HT-29 (cell line): ENCODE data around the gene ATP8B3. TPM values are rescaled to one million over a fixed set of nuclear protein-coding genes. Genes with fewer than 3 reads are reported as not detected.
"Not testable (repeated sequence)": the region's sequence is repeated elsewhere in the genome, so short reads cannot be mapped to it uniquely, and the experiment has no call there.

Source experiments
- DNase-seq: peaks from one replicate; pipeline ENCODE4 v3.0.0-alpha.2; 2015; ENCODE audit warnings: low spot score
- total RNA-seq: library from RNA; depleted of rRNA; stranded (reverse); fragments of >200 nt; shearing (Covaris generic); gene quantifications from 2 replicates; pipeline ENCODE4 v1.2.3, GENCODE V29; 2014

ATP8B3 gene
- total RNA-seq, 1 experiment from 2014 or later, result 2.0 TPM

DNA sequence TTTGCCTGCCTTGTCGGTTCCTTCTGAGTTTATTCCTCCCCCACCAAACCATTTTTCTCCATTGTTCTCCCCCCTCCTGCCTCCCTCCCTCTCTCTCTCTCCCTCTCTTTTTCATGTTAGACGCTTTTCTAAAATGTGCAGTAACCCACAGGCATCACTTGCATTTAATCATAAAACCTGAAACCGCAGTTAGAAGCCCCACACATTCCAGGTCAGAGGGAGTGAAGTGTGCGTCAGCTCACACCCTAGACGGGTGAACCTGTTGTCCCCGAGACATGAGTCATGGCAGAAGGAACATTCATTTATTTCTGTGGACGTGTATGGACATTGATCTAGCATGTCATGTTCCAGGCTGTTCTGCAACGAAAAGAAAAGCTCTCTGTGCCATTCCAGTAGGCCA is 38.9 kb downstream of the ATP8B3 start:
- peak; percentile 36 for DNase-seq

- no peak for DNase-seq
Measured at GRCh38 chr19:1770866-1771576, 41.1 kb downstream of the ATP8B3 start.

DNA sequence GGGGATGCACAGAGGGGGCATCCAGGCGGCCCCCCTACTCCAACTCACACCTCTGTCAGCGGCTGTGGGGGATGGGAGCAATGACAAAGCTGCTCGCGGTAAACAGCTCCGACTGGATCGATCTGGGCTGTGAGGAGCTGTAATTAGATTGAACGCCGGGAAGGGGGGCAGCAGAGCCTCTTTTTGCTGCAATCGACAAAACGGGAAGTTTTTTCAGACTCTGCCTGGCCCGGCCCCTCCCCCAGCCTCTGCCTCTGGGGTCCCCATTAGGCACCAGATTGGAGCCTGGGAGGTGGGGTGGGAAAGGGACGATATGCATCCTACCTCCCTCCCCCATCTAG is 42.5 kb downstream of the ATP8B3 start:
- DNase-seq, result no peak

DNA sequence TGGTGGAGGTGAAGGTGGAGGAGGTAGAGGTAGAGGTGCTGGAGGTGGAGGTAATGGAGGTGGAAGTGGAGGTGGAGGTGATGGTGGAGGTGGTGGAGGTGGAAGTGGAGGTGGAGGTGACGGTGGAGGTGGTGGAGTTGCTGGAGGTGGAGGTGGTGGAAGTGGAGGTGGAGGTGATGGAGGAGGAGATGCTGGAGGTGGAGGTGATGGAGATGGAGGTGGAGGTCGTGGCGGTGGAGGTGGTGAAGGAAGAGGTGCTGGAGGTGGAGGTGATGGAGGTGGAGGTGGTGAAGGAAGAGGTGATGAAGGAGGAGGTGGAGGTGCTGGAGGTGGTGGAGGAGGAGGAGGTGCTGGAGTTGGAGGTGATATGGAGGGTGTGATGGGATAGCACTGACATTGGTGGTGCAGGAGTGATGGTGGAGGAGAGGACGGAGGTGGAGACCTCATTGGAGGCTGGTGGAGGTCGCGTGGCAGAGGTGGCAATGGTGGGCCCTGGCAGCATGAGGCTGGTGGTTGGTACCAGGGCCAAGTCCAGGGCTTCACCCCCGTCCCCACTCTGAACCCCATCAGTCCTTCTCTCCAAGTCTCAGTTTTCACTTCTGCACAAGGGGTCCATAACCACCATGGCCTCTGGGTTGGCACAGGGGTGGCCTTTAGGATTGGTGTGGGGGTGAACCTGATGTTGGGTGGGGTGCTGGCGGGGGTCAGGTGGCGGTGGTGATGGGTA is 43.0 kb downstream of the ATP8B3 start:
- DNase-seq, result no peak

GRCh38 chr19:1768248-1768647 is 43.8 kb downstream of the ATP8B3 start:
- DNase-seq, result no peak

DNA sequence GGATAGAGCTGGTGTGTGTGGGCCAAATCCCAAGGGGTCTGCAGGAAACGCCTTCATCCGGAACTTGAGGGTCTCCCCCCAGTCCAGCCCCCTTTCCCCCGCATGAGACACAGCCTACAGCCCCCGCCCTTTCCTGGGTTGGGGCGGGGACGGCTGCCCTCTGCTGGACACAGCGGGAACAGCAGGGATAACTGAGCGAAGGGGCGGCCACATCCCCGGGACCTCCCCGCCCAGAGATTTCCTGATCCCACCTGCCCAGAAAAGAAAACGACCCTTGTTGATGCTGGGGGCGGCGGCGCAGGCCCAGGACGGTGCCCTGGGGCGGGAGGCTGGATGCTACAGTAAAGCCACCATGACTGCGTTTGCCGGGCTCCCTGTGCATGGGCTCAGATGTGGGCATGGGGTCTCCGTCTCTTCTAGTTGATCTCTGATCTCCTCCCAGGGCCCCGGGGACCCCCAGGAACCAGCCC is 44.6 kb downstream of the ATP8B3 start:
- DNase-seq, result no peak

GRCh38 chr19:1766800-1767352 is 45.2 kb downstream of the ATP8B3 start:
- no peak for DNase-seq

DNA sequence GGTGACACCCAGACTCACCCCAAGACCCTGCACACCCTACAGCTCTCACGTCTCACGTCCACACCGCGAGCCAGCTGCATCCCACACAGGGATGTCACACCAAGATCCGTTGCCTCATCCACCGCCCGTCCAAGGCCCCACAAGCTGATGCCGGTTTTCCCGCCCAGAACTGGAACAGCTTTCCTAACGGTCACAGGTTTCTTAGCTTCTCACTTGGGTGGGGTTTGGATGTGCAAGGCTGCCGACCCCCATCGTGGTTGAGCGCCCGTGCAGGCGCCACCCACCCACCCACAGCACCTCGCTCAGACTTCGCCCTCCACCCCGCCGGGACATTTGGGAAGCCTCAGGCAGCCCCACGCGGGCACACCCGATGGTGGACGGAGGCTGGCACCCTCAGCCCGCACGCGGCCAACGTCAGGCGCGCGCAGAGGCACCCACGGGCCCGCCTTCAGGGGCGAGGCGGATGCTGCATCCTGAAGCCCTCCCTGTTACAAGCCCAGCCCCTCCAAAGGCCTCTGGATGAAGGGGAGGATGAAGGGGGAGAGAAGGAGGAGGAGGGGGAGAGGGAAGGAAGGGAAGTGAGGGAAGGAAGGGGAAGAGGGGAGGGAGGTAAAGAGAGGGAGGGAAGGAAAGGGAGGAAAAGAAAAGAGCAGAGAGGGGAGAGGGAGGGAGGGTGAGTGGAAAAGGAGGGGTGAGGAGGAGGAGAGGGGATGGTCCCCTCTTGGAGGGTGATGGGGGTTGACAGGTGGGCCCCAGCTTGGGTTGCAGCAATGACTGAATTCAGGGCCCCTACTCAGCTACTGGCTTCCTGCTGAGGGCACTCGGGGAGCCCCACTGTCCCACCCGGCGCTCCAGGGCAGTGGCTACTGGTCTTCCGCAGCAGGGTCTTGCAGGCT is 45.9 kb downstream of the ATP8B3 start:
- DNase-seq, result no peak

DNA sequence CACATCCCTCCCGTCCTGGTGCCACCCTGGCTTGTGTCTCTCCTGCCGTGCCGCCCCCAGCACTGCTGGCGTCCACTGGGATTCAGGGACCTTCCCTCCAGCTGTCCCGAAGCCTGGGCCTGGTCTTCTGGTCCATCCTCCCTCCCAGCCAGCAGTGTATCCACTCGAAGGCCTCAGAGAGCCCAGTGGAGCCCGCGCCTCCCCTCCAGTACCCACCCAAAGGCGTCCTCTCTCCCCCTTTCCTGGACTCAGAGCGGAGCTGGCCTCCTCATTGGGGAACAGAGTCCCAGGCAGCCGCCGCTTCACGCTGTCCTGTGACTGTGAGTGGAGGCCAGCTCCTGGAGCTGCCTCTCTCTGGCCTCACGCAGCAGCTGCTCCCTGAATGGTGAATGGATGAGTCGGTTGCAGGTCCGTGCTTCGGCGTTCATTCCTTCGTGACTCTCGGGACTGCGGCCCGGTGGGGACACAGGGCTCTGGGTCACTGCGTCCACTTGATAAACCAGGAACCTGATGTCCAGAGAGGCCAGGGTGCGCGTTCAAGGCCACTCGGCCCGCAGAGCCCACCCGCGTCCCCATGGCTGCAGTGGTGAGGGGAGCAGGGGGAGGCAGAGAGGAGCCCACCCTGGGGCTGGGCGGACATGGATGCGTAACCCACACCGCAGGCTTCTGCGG is 46.7 kb downstream of the ATP8B3 start:
- DNase-seq, result no peak

GRCh38 chr19:1764729-1765128 is 47.3 kb downstream of the ATP8B3 start:
- no peak for DNase-seq

DNA sequence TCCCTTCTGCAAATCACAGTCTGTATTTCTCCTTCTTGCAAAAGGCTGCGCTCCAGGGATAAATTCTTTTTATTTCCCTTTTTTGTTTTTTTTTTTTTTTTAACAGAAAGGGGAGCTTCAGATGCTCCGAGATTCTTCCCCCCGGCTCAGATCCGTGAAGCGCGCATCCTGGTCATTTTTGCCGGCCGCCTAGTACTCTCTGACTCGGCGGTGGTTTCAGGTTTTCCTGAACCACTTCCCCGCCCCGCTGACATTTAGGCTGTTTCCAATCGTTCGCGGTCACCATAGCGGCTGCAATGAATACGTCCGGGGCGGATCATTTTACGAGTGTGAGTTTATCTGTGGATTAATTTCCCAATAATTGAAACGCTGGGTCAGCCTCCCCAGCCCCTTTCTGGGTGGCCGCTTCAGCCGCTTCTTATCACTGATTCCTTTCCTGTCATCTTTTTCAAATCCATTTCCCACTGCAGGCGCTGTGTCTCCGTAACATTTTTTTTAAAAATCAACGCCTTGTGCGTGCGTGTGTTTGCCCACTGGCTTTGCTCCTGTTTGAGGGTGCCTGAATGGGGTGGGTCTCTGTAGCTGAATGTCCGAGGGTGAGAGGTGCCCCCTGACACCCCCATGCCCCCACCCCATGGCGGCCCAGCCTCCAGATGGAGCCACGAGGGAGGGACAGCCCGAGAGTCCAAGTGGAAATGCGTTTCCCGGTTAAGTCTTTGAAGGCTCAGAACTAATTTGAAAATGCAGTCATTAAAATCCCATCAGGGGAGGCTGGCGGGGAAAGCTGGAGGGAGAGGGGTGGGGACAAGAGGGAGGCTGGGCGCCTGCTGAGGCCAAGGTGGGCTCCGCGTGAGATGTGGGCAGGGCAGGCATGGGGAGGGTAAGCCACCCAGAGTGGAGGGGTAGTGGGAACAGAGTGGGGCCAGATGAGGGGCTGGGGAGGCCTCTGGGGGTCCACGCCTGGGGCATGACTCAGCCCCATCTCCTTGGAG is 48.1 kb downstream of the ATP8B3 start:
- no peak for DNase-seq

GRCh38 chr19:1762243-1763117 is 49.6 kb downstream of the ATP8B3 start:
- no peak for DNase-seq

- DNase-seq, result no peak
Measured at GRCh38 chr19:1761528-1762242, 50.4 kb downstream of the ATP8B3 start.

- DNase-seq, result not testable (repeated sequence)
Measured at GRCh38 chr19:1760786-1761527, 51.1 kb downstream of the ATP8B3 start.

- DNase-seq, result no peak
Measured at GRCh38 chr19:1760020-1760419, 52.1 kb downstream of the ATP8B3 start.

DNA sequence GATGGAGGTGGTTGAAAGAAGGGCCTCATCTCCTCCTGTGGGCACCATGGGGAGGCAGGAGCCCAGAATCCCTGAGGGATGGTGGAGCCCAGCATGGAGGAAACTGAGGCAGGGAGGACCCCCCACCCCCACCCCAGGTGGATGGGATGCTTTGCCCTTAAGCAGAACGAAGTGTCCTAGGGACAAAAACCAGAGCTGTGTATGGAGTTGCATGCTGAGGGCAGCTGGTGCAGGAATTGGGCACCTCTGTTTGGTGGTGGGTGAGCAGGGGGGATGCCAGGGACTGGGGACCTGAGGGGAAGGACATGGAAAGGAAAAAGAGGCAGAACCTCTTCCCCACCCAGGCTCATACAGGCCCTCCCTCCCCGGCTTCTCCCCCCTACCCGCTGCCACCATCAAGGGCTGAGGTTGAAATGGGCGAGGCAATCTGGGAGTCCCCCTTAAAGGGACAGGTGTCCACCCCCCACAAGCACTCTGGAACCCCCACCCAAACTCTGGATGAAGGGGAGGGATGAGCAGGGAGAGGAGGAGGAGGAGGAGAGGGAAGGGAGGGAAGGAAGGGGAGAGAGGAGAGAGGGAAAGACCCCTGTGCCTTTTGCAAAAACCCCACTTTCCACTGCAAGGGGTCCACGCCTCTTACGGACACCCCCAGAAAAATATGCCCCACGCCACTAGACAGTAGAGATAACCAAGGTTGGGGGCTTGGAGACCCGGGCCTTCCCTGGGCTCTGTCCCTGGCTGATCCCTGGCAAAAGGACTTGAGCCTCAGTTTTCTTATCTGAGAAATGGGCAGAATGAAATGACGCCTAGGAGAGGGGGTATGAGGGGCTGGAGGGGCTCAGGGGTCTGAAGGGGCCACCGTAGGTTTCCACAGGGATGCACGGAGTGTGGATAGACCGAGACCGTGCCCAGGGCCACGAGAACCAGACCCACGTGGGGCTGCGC is 52.8 kb downstream of the ATP8B3 start:
- no peak for DNase-seq

DNA sequence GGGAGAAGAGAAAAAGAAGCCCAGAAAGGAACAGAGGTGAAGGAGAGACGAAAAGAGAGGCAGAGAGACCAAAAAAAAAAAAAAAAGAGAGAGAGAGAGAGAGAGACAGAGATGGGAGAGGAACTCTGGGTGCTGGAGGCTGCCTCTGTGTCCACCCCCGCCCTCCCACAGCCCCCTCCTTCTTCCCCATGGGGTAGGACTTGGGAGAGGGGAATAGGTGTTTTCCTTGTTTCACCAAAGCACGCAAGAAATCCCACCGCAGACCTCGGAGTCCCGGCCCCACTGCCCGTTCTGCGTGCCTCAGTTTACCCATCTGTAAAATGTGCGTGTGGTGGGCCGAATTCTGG is 53.9 kb downstream of the ATP8B3 start:
- no peak for DNase-seq
